Natural killer cell (primary cell): ENCODE results near the gene DNAJC13. TPM values are rescaled to one million over a fixed set of nuclear protein-coding genes. Genes with fewer than 3 reads are reported as not detected.

Source experiments
- ATAC-seq, 3 donors: fragments of 150-1000 bp in 2 of 3; fragments of 200-7000 bp in 1 of 3; cut with Tn5 transposase; 1 replicate in 1 of 3; 2 replicates in 2 of 3; pipeline ENCODE4 v1.10.0; 2021; ENCODE audit warnings: mild to moderate bottlenecking in 2 of 3, moderate library complexity in 2 of 3
- DNase-seq, 2 donors: peaks; one replicate each; pipeline versions ENCODE4 v3.0.0 to v3.0.0-alpha.2; 2013 to 2021; ENCODE audit warnings: mixed read lengths in 1 of 2
- H3K27ac ChIP-seq: one replicate; pipeline ENCODE4 v1.5.1; 2013; ENCODE audit warnings: mild to moderate bottlenecking, low read length
- H3K27me3 ChIP-seq: one replicate; pipeline ENCODE4 v1.6.1; 2013; ENCODE audit warnings: low read length; ENCODE audit not compliant: control insufficient read depth, insufficient read depth
- H3K36me3 ChIP-seq: one replicate; pipeline ENCODE4 v1.6.1; 2013; ENCODE audit warnings: low read length; ENCODE audit not compliant: control insufficient read depth, insufficient read depth
- H3K4me1 ChIP-seq: one replicate; pipeline ENCODE4 v1.6.1; 2013; ENCODE audit warnings: low read length; ENCODE audit not compliant: control insufficient read depth, insufficient read depth
- H3K4me3 ChIP-seq: one replicate; pipeline ENCODE4 v1.5.1; 2013; ENCODE audit warnings: low read length
- H3K9me3 ChIP-seq: one replicate; pipeline ENCODE4 v1.6.1; 2013; ENCODE audit warnings: low read length; ENCODE audit not compliant: control insufficient read depth, insufficient read depth
- H3K27ac Mint-ChIP-seq, 2 donors: one replicate each; pipeline ENCODE4 v1.8.0; 2022; ENCODE audit warnings: mild to moderate bottlenecking in 2 of 2, mixed read lengths in 2 of 2, moderate library complexity in 1 of 2
- H3K27me3 Mint-ChIP-seq, 2 donors: one replicate each; pipeline ENCODE4 v1.8.0; 2022; ENCODE audit warnings: low read depth in 2 of 2, mixed read lengths in 2 of 2
- H3K36me3 Mint-ChIP-seq: one replicate; pipeline ENCODE4 v1.8.0; 2022; ENCODE audit warnings: mixed read lengths
- H3K4me1 Mint-ChIP-seq, 2 donors: one replicate each; pipeline ENCODE4 v1.8.0; 2022; ENCODE audit warnings: mixed read lengths in 2 of 2
- H3K4me3 Mint-ChIP-seq: one replicate; pipeline ENCODE4 v1.8.0; 2022; ENCODE audit warnings: mild to moderate bottlenecking, moderate library complexity, mixed read lengths
- H3K9me3 Mint-ChIP-seq, 2 donors: one replicate each; pipeline ENCODE4 v1.8.0; 2022; ENCODE audit warnings: mixed read lengths in 2 of 2
- WGBS: methylation state at CpG from one replicate; pipeline ENCODE4 v1.1.7; 2013; ENCODE audit warnings: missing lambda C conversion rate; ENCODE audit not compliant: insufficient coverage; 5-methylcytosine and 5-hydroxymethylcytosine counted together
- intact Hi-C: fragments of 100-400 bp; cut with micrococcal nuclease; formaldehyde crosslinking; loops from one replicate; pipeline ENCODE4 v1.14.2; 2022
- total RNA-seq, 4 donors: library from RNA; stranded (reverse); fragments of 120-200 nt in 1 of 4; gene quantifications; one replicate each; pipeline versions ENCODE4 v1.2.3 to v1.2.4, GENCODE V29; 2013 to 2022
- TF ChIP-seq, protein P1 (sequence below): fragments of 200-600 bp; IDR thresholded peaks from one replicate; pipeline ENCODE4 v1.8.0; 2022; ENCODE audit warnings: antibody characterized with exemption

The DNAJC13 gene
- total RNA-seq, 3 donors from 2014 or later (not counting 1 experiment from before 2014, with no cell fraction given): 30.5 to 44.0 (median 42.9) TPM

DNA sequence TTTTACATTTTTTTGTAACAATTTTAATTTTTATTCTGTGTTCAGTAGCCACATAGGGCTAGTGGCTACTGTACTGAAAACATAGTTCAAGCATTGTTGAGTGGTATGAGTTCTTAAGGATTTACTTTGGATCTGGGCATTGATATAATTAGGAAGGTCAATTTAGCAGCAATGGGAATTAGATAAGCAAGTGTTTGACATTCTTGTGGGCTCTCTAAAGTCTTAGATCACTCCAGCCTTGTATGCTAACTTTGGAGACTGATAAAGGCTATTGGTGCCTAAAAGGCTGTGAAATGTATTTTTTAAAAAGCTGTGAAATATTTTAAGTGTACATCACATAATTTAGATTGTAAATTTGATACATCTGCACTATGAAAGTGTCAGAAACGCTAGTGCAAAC lies 2.5 kb upstream of the DNAJC13 start:
- TF ChIP-seq, protein P1, sequence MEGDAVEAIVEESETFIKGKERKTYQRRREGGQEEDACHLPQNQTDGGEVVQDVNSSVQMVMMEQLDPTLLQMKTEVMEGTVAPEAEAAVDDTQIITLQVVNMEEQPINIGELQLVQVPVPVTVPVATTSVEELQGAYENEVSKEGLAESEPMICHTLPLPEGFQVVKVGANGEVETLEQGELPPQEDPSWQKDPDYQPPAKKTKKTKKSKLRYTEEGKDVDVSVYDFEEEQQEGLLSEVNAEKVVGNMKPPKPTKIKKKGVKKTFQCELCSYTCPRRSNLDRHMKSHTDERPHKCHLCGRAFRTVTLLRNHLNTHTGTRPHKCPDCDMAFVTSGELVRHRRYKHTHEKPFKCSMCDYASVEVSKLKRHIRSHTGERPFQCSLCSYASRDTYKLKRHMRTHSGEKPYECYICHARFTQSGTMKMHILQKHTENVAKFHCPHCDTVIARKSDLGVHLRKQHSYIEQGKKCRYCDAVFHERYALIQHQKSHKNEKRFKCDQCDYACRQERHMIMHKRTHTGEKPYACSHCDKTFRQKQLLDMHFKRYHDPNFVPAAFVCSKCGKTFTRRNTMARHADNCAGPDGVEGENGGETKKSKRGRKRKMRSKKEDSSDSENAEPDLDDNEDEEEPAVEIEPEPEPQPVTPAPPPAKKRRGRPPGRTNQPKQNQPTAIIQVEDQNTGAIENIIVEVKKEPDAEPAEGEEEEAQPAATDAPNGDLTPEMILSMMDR: no peak
- ATAC-seq (no peak), DNase-seq (no peak)
- Histone ChIP-seq H3K27me3 (no peaks in the 10 kb centered on the region), H3K9me3 (no peaks in the 10 kb centered on the region), H3K4me3 (no peak overlapping the region), H3K36me3 (no peaks in the 10 kb centered on the region), H3K4me1 (peaks cover 10% of the 10 kb centered on the region), H3K27ac (no peak overlapping the region)
- peaks cover 11 to 14% of the 10 kb centered on the region in 2 donors for H3K27me3 Mint-ChIP-seq
- H3K27ac Mint-ChIP-seq: no peak overlapping the region
- 80% methylated on average over 1 of the region's 1 CpG for WGBS
- H3K9me3 Mint-ChIP-seq: no peaks in the 10 kb centered on the region
- H3K4me3 Mint-ChIP-seq: no peak overlapping the region
- no peaks in the 10 kb centered on the region for H3K36me3 Mint-ChIP-seq
- peaks cover 15 to 19% of the 10 kb centered on the region in 2 donors for H3K4me1 Mint-ChIP-seq
- intact Hi-C loops: loop anchor here (5.0 to 10.0 kb wide), 3 partner anchors 307 to 1520 kb away; partner anchors contain the start of genes ASTE1, ATP2C1, NEK11 and NPHP3

DNA sequence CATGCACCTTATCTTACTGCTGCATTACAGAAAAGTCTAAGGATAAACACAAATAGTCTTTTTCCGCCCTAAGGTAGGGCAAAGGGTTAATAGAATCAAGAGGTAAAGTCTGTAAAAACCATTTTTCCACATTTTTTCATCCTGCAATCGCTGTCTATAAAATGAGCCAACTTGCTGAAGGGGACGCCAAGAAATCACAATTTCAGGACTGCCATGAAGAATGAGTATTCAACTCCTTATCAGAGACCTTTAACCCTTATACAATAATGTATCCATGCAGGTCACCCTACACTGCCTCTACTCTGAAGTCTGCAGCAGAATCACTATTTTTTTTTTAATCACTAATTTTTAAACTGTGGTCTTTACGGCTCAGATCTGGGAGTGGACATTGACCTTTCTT lies 1.1 kb upstream of the DNAJC13 start:
- H3K36me3 ChIP-seq: no peaks in the 10 kb centered on the region
- peak overlapping the region; percentile 84 to 95 for H3K27ac Mint-ChIP-seq
- WGBS: 100% methylated on average over 3 of the region's 4 CpGs
- DNase-seq: no peak
- no peak overlapping the region for H3K27ac ChIP-seq
- no peak overlapping the region for H3K4me3 ChIP-seq
- peaks cover 10% of the 10 kb centered on the region for H3K4me1 ChIP-seq
- H3K4me1 Mint-ChIP-seq: peaks cover 15 to 22% of the 10 kb centered on the region in 2 donors
- intact Hi-C loops: loop anchor here (2.0 to 10.0 kb wide), 4 partner anchors 306 to 1521 kb away; partner anchors contain the start of genes ASTE1, ATP2C1, CDV3 and NEK11
- peak overlapping the region; percentile 99 for H3K4me3 Mint-ChIP-seq
- H3K36me3 Mint-ChIP-seq: no peaks in the 10 kb centered on the region
- TF ChIP-seq, protein P1: no peak
- ATAC-seq: no peak
- H3K27me3 ChIP-seq: no peaks in the 10 kb centered on the region
- H3K27me3 Mint-ChIP-seq: peaks cover 6 to 10% of the 10 kb centered on the region in 2 donors
- H3K9me3 Mint-ChIP-seq: no peaks in the 10 kb centered on the region
- H3K9me3 ChIP-seq: no peaks in the 10 kb centered on the region

DNA sequence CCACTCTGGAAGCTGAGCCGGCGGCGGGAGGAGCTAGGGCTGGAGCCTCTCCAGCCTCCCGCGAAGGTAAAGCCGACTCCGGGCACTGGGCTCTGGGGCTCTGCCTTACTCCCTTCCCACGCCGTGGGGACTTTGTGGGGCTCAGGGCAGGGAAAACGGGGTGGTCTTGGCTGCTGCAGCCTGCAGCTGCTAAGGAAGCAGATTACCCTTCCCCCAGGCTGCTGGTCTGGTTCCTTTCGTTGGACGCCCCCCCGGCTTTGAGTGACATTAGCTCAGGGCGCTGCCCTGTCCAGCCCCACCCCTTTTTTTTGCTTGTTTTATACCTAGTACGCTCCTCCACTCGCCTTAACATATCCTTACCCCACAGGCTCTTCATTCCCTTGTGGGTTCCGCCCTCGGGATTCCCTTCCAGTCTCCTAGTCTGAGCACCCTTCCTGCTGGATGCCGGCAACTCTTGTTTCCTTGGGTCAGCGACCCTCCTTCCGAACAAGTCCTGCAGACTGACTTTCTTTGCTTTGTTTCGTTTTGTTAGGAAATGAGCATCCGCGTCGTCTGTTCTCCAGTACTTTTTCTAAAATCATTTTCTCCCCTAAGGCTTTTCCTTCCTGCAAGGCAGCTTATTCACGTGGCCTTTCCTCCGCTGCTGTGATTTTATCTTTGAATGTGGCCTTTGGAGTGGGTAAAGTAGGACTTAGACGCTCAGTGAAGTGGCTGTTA lies 551 bp downstream of the DNAJC13 start:
- no peaks in the 10 kb centered on the region for H3K9me3 Mint-ChIP-seq
- intact Hi-C loops: loop anchor here (2.0 to 10.0 kb wide), 4 partner anchors 304 to 1523 kb away; partner anchors contain the start of genes ASTE1, ATP2C1, CDV3 and NEK11
- Histone ChIP-seq H3K4me1 (peaks cover 10% of the 10 kb centered on the region), H3K27me3 (no peaks in the 10 kb centered on the region), H3K36me3 (peaks cover 6% of the 10 kb centered on the region), H3K27ac (peak overlapping the region; percentile 82), H3K4me3 (peak overlapping the region; percentile 98), H3K9me3 (no peaks in the 10 kb centered on the region)
- peaks cover 15 to 22% of the 10 kb centered on the region in 2 donors for H3K4me1 Mint-ChIP-seq
- TF ChIP-seq, protein P1: no peak
- under 1% methylated on average over 25 of the region's 28 CpGs for WGBS
- H3K36me3 Mint-ChIP-seq: no peaks in the 10 kb centered on the region
- H3K27ac Mint-ChIP-seq: peak overlapping the region; percentile 84 to 95
- H3K4me3 Mint-ChIP-seq: peak overlapping the region; percentile 99
- ATAC-seq: peak; percentile 31 to 53 (median 40)
- DNase-seq: peak in 1 of 2 donors; percentile 58
- H3K27me3 Mint-ChIP-seq: no peaks in the 10 kb centered on the region
